DMS 273 (cell line): ENCODE measurements around the gene IQCF6.
"Not testable (repeated sequence)": the region's sequence is repeated elsewhere in the genome, so short reads cannot be mapped to it uniquely, and the experiment has no call there.

Source experiments
- DNase-seq: peaks from one replicate; lab custom pipeline; 2025; ENCODE audit not compliant: unreplicated experiment; lab: John Stamatoyannopoulos, UW

Gene IQCF6

GRCh38 chr3:51773529-51774056, 5.4 kb downstream of the IQCF6 start:
- peak; percentile 53 for DNase-seq

GRCh38 chr3:51759203-51759602, 19.8 kb downstream of the IQCF6 start:
- DNase-seq: no peak

- DNase-seq: not testable (repeated sequence)
Measured at GRCh38 chr3:51753763-51754750, 25.0 kb downstream of the IQCF6 start.

GRCh38 chr3:51751287-51751686, 27.8 kb downstream of the IQCF6 start:
- DNase-seq: no peak

DNA sequence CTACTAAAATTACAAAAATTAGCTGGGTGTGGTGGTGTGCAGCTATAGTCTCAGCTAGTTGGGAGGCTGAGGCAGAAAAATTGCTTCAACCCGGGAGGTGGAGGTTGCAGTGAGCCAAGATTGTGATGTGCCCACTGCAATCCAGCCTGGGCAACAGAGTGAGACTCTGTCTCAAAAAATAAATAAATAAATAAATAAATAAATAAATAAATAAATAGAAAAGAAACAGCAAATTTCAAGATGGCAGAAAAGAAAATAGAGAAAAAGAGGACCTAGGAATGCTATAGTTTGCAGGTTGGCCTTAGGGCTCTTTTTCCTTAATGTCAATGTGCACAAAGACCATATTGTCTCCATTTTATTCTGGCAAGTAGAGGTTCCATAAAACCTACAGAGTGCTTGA, 28.2 kb downstream of the IQCF6 start:
- DNase-seq: no peak

DNA sequence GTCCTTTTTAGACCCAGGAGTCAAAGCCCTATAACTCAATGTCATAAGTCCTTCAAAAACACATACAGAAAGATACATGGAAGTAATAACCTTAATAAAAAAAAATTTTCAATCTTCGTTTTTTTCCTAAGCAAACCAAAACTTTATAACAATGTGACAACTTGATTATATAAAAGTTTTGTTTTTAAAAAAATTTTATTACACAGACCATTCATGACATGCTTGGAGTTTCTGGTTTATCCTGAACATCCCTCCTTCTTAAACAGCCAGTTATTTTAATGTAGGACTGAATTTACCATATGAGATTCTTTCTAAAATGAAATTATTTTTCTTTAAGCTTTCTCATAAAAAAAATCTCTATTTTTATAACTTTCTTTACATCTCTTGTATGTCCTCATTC, 30.7 kb downstream of the IQCF6 start:
- peak; percentile 2 for DNase-seq

DNA sequence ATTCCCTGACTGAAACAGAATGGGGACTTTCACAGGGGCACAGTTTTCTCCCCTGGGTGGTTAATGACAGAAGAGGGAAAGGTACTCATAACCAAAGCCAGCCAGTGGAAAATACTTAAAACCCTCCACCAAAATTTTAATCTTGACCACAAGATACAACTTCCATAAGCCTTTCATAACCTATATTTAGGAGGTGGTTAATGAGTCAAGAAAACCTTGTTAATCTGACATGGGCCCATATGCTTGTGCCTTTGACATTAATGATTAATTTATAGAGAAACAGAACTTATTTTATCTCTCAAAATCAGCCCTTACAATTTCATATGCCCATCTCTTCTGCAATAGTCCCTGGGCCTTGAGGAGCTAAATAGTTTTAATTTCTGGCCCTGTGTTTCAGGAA, 31.2 kb downstream of the IQCF6 start:
- DNase-seq: no peak

- not testable (repeated sequence) for DNase-seq
Measured at GRCh38 chr3:51742978-51743377, 36.1 kb downstream of the IQCF6 start.

- not testable (repeated sequence) for DNase-seq
Measured at GRCh38 chr3:51742320-51742719, 36.7 kb downstream of the IQCF6 start.

DNA sequence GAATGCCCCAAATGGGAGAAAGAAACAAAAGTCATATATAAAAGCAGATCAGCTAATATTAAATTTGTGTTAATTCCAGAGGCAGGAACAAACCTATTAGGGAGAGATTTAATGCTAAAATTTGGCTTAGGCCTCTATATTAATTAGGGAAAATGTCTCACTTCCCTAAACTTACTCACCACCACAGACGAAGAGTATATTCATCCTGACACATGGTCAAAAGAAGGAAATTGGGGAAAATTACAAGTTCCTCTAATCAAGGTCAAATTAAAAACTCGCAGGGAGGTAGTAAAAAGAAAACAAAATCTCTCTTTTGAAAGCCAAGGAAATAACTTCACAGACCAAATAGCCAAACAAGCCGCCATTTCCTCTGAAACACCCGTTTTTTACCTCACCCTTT, 39.9 kb downstream of the IQCF6 start:
- no peak for DNase-seq

GRCh38 chr3:51735950-51736349, 43.1 kb downstream of the IQCF6 start:
- no peak for DNase-seq

DNA sequence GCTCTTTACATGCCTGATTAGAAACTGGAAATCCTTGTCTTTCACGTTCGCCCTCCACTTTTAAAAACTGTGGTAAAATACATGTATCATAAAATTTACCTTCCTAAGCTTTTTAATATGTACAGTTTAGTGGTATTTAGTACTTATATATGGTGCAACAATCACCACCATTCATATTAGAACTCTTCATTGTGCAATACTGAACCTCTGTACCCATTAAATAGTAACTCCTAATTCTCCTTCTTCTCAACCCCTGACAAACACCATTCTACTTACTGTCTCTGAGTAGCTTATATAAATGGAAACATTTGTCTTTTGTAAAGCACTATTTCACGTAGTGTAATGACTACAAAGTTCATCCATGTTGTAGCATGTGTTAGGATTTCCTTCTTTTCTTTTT, 44.0 kb downstream of the IQCF6 start:
- no peak for DNase-seq

DNA sequence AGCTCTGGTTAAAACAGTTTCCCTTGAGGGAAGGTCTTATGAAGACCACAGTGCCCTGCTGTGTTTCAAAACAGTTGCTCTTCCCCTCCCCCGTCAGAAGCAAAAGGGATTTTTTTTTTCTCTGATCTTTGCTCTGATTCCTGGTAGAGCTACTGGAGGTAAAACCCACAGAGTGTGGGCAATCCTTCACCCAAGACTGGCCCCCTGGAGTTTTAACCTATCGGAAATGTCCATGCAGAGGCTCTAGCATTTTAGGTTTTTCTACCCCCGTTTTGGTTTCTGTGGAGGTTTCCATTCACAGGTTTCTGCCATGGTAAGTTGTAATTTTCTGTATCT, 44.5 kb downstream of the IQCF6 start:
- DNase-seq: no peak

GRCh38 chr3:51733859-51734571, 45.0 kb downstream of the IQCF6 start:
- DNase-seq: no peak

GRCh38 chr3:51729042-51729633, 49.9 kb downstream of the IQCF6 start:
- no peak for DNase-seq
